Measurements from ENCODE around the gene KASH5. TPM values are rescaled to one million over a fixed set of nuclear protein-coding genes. Genes with fewer than 3 reads are reported as not detected.
A peak's percentile ranks its signal among the peaks of the same experiment; 100 is the strongest.

The KASH5 gene
- total RNA-seq, 1 experiment from 2014 or later: not detected

DNA sequence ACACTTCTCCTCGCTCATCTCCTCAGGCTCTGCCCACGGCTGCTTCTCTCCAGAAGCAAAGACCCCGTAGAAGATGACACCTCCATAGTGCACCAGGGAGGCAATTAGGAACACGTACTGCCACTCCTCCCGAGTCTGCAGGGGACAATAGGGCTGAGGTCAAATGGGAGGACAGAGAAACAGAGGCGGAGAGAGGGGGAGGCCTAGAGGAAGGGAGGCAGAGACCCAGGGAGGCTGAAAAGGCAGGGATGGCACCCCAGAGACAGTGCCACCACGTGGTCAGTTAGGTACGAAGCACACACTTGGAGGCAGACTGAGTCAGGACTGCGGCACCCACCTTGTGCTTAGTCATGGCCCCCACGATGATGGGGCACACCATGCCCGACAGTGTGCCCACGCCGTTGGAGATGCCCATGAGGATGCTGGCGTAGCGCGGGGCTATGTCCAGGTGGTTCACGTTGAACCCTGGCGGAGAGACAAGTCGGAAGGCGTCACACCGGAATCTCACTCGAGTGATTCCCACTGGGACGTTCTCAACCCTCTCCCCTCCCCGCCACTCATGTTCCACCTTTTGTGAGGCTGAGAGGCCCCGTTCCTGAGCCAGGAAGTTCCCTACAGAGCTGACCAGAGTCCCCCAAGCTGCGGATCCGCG is 42.8 kb downstream of the KASH5 start:
- Histone ChIP-seq H2BK12ac (ENCODE audit: insufficient read length, low read depth, low read length) (no peak overlapping the region), H3K27ac (ENCODE audit: insufficient read length, low read depth, low read length) (no peak overlapping the region), H3K27me3 (ENCODE audit: insufficient read depth, low read length) (peaks cover 2% of the 10 kb centered on the region; the same call in 1 of the 2 replicates), H2AK5ac (ENCODE audit: insufficient read length, low read length) (no peak overlapping the region), H4K91ac (ENCODE audit: insufficient read length, low read depth, low read length) (no peak overlapping the region), H3K9ac (ENCODE audit: extremely low read depth, insufficient read length, low read length) (no peak overlapping the region), H3K18ac (ENCODE audit: insufficient read length, low read depth, low read length) (no peak overlapping the region), H3K79me1 (ENCODE audit: insufficient read depth, low read depth, low read length, poor library complexity, severe bottlenecking) (no peaks in the 10 kb centered on the region), H4K5ac (ENCODE audit: insufficient read length, low read depth, low read length) (no peak overlapping the region), H3K4me2 (ENCODE audit: insufficient read depth, insufficient read length, low read length) (no peak overlapping the region), H3K23ac (ENCODE audit: insufficient read length, low read depth, low read length) (no peak overlapping the region), H3K9me3 (ENCODE audit: control insufficient read depth, low read depth, low read length) (no peaks in the 10 kb centered on the region), H4K20me1 (ENCODE audit: control insufficient read depth, insufficient read depth, insufficient read length) (no peaks in the 10 kb centered on the region), H2BK120ac (ENCODE audit: low read depth, low read length, poor library complexity, severe bottlenecking) (no peak overlapping the region), H2BK5ac (ENCODE audit: insufficient read length, low read length) (no peak overlapping the region), H4K8ac (replicated peaks; ENCODE audit: insufficient read length, low read depth, low read length) (no peak overlapping the region), H3K4ac (ENCODE audit: low read depth, low read length) (no peak overlapping the region), H3K14ac (ENCODE audit: insufficient read depth, low read length) (no peak overlapping the region), H2AFZ (ENCODE audit: low read length) (no peak overlapping the region), H3K56ac (ENCODE audit: insufficient read length, low read depth, low read length) (no peak overlapping the region), H2BK20ac (ENCODE audit: low read depth, low read length, poor library complexity, severe bottlenecking) (no peak overlapping the region), H3K23me2 (ENCODE audit: insufficient read length, low read depth, low read length, poor library complexity, severe bottlenecking) (peaks cover 20% of the 10 kb centered on the region), H3K79me2 (ENCODE audit: insufficient read depth, low read length) (no peaks in the 10 kb centered on the region), H3T11ph (ENCODE audit: low read length) (no peak overlapping the region), H3K4me1 (ENCODE audit: insufficient read depth, low read length) (no peaks in the 10 kb centered on the region; the same call in 1 of the 2 replicates), H2BK15ac (ENCODE audit: low read depth, low read length) (no peak overlapping the region)
- Mint-ChIP-seq H3K4me3 (peak overlapping the region in 1 of 2 experiments; percentile 53; a peak in 2 of 5 replicates), H3K9me3 (peaks cover 4 to 5% of the 10 kb centered on the region in 2 experiments; a peak in 4 of 5 replicates), H3K4me1 (peaks cover 41 to 78% of the 10 kb centered on the region in 2 experiments), H3K36me3 (ENCODE audit: insufficient read depth in 1 of 3, low read depth in 3 of 3) (peaks cover 3 to 15% (median 6%) of the 10 kb centered on the region in 3 experiments), H3K27me3 (ENCODE audit: low read depth) (peaks cover 76% of the 10 kb centered on the region), H3K27ac (no peak overlapping the region)
- TF ChIP-seq CTCF (conservative IDR thresholded peaks at IDR 0.05): peak; percentile 58
- WGBS (ENCODE audit: extremely low coverage, insufficient read length, low lambda C conversion rate): no CpG with 5 or more reads among the region's 28 CpGs
- no peak for DNase-seq
